ENCODE data around the gene OSBPL10.

OSBPL10 gene

DNA sequence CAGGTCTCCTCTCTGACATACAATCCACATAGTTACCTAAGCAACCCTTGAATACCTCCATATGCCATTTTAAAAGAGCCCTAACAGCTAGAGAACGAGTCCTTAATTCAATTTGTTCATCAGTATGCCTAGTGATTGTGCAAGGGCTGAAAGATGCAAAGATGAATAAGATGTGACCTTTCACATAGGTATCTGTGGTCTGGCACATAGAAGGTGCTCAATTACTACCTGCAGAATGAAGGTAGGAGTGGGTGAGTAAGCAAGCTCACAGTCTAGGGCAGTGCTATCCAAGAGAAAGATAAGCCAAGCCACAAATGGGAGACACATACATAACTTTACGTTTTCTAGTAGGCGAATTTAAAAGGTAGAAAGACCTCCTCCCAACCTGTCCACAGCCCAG lies 157.9 kb downstream of the OSBPL10 start:
- Histone ChIP-seq H3K36me3 (no peaks in the 10 kb centered on the region), H3K4me3 (ENCODE audit: low read depth, low read length) (no peak overlapping the region), H3K27me3 (no peaks in the 10 kb centered on the region), H3K4me1 (no peaks in the 10 kb centered on the region), H3K9me3 (no peaks in the 10 kb centered on the region)
- TF ChIP-seq, protein P1, sequence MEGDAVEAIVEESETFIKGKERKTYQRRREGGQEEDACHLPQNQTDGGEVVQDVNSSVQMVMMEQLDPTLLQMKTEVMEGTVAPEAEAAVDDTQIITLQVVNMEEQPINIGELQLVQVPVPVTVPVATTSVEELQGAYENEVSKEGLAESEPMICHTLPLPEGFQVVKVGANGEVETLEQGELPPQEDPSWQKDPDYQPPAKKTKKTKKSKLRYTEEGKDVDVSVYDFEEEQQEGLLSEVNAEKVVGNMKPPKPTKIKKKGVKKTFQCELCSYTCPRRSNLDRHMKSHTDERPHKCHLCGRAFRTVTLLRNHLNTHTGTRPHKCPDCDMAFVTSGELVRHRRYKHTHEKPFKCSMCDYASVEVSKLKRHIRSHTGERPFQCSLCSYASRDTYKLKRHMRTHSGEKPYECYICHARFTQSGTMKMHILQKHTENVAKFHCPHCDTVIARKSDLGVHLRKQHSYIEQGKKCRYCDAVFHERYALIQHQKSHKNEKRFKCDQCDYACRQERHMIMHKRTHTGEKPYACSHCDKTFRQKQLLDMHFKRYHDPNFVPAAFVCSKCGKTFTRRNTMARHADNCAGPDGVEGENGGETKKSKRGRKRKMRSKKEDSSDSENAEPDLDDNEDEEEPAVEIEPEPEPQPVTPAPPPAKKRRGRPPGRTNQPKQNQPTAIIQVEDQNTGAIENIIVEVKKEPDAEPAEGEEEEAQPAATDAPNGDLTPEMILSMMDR (IDR thresholded peaks at IDR 0.05; ENCODE audit: low read depth, low read length) = no peak
- no peak for DNase-seq

DNA sequence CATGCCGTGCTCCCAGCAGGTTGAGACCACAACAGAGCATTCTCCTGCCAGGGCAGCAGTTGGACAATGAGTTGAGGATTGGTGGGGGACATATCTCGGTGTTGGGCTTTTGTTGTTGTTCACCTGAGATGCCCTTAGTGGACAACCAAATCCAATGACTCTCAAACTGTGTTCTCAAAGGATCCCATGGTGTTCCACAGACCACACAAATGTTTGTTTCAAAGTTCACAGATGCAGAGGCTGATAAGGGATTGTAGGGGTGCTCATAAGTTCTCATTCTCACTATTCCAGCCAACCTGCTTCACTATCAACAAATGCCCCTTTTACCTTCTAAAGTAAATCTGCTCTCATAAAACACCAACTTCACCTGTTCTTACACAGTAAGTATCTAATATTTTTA lies 159.9 kb downstream of the OSBPL10 start:
- Histone ChIP-seq H3K36me3 (no peaks in the 10 kb centered on the region), H3K4me3 (ENCODE audit: low read depth, low read length) (no peak overlapping the region), H3K27me3 (no peaks in the 10 kb centered on the region), H3K4me1 (no peaks in the 10 kb centered on the region), H3K9me3 (no peaks in the 10 kb centered on the region)
- TF ChIP-seq, protein P1 (IDR thresholded peaks at IDR 0.05; ENCODE audit: low read depth, low read length) = no peak
- no peak for DNase-seq

DNA sequence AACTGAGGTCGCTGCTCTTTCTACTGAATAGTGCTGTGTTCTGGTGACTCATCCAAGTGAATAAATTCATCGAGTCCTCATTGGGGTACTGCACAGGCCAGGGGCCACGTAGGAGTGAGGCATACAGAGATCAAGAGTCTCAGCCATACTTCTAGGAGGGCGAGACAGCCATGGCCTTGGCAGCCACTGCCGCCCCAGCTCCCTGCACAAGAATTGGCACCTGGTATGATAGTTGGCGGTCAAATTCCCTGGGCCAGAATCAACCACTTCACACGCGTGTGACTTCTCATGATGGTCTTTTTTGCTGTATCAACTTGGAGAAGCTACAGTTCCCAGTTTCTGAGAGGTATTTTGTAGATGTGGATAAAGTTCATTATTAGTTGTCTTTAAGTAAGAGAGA lies 161.6 kb downstream of the OSBPL10 start:
- no peaks in the 10 kb centered on the region for H3K27me3 ChIP-seq
- TF ChIP-seq, protein P1 (IDR thresholded peaks at IDR 0.05; ENCODE audit: low read depth, low read length) = no peak
- no peaks in the 10 kb centered on the region for H3K9me3 ChIP-seq
- H3K4me1 ChIP-seq = no peaks in the 10 kb centered on the region
- no peak overlapping the region for H3K4me3 ChIP-seq (ENCODE audit: low read depth, low read length)
- H3K36me3 ChIP-seq = no peaks in the 10 kb centered on the region
- no peak for DNase-seq

DNA sequence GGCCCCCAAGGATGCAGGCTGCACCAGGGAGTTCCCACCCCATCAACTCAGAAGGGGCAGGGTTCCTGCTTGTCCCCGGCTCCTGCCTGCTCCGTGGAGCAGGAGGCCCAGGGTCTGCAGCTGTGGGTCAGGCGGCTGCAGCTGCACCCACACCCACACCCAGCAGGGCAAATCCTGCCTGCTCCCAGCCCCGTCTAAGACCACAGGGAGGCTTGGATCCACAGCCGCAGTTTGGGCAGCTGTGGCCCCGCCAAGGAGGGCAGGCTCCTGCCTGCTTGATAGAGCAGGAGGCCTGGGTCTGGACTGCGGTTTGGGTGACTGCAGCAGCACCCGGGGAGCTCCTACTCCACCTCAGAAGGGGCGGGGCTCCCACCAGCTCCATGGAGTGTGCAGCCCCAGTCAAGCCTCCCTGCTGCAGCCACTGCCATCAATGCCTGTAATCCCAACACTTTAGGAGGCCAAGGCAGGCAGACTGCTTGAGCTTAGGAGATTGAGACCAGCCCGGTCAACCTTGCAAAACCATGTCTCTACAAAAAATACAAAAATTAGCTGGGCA lies 163.6 kb downstream of the OSBPL10 start:
- Histone ChIP-seq H3K27me3 (no peaks in the 10 kb centered on the region), H3K4me3 (ENCODE audit: low read depth, low read length) (no peak overlapping the region), H3K36me3 (no peaks in the 10 kb centered on the region), H3K9me3 (no peaks in the 10 kb centered on the region), H3K4me1 (no peaks in the 10 kb centered on the region)
- no peak for DNase-seq
- TF ChIP-seq, protein P1 (IDR thresholded peaks at IDR 0.05; ENCODE audit: low read depth, low read length) = no peak

DNA sequence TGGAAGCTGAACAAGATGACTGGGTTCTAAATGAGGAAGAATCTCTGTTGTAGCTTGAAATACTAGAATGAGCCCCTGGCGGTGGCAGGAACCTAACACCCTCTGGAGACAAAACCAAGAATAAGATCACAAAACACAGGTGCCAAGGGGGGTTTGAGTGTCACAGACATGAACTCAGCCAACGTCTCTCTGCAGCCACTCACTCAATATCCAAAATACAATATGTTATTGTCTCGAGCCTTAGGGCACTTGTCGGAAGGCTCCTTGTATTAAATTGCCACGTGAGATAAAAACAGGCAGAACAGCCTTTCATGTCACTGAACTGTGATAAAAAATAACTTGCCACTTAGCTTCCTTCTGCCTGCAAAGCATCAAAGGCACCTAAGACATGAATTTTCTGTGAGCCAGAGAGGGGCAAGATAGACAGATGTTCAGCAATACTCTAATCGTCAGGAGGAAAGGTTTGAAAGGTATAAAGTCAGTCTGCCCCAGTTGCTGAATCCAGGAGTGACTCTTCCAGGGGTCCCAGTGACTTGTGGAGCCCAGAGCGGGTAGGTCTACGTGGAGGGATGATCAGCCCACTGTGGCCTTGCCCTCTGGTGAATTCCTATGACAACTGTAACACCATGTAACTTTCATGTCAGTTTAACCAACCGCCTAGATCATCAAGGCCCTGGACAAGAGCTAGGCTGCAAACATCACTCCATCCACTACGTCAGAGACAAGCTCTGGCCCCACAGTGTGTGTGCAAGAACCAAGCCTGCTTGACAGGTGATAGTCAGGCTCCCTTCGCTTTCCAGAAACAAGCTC lies 165.2 kb downstream of the OSBPL10 start:
- no peaks in the 10 kb centered on the region for H3K4me1 ChIP-seq
- no peak for DNase-seq
- no peaks in the 10 kb centered on the region for H3K36me3 ChIP-seq
- H3K4me3 ChIP-seq (ENCODE audit: low read depth, low read length) = no peak overlapping the region
- no peaks in the 10 kb centered on the region for H3K9me3 ChIP-seq
- no peaks in the 10 kb centered on the region for H3K27me3 ChIP-seq
- TF ChIP-seq, protein P1 (IDR thresholded peaks at IDR 0.05; ENCODE audit: low read depth, low read length) = no peak

DNA sequence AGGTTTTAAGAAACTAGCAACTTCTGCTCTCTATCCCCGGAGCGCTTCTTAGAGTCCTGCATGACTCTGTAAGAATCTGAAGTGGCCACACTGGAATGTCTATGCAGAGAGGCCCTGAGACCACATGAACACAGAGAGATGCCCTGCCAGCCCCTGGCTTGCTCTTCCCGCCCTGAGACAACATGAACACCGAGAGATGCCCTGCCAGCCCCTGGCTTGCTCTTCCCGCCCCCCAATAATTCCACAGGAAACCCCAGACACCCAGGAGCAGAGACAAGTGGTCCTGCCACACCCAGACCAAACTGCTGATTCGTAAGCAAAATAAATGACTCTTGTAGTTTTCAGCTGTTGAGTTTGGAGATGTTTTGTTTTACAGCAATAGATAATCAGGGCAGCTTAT lies 166.1 kb downstream of the OSBPL10 start:
- no peak for DNase-seq
- no peaks in the 10 kb centered on the region for H3K4me1 ChIP-seq
- H3K4me3 ChIP-seq (ENCODE audit: low read depth, low read length) = no peak overlapping the region
- H3K36me3 ChIP-seq = no peaks in the 10 kb centered on the region
- TF ChIP-seq, protein P1 (IDR thresholded peaks at IDR 0.05; ENCODE audit: low read depth, low read length) = no peak
- H3K27me3 ChIP-seq = no peaks in the 10 kb centered on the region
- H3K9me3 ChIP-seq = no peaks in the 10 kb centered on the region

All from BE2C (cell line).